HFFc6 (cell line): ENCODE measurements around the gene PIAS4. TPM values are rescaled to one million over a fixed set of nuclear protein-coding genes. Genes with fewer than 3 reads are reported as not detected.

Source experiments
- DNase-seq: peaks from one replicate; pipeline ENCODE4 v3.0.0-alpha.2; 2018
- H3K27ac Mint-ChIP-seq: 2 replicates; pipeline ENCODE4 v1.8.0; 2020; ENCODE audit warnings: mild to moderate bottlenecking, mixed read lengths
- H3K27me3 Mint-ChIP-seq: 2 replicates; pipeline ENCODE4 v1.8.0; 2021; ENCODE audit warnings: mild to moderate bottlenecking, moderate library complexity, mixed read lengths; ENCODE audit not compliant: insufficient read depth
- H3K36me3 Mint-ChIP-seq: 2 replicates; pipeline ENCODE4 v1.8.0; 2021; ENCODE audit warnings: low read depth, mixed read lengths
- H3K4me1 Mint-ChIP-seq: 2 replicates; pipeline ENCODE4 v1.8.0; 2020; ENCODE audit warnings: low read depth, mixed read lengths
- H3K4me3 Mint-ChIP-seq: 2 replicates; pipeline ENCODE4 v1.8.0; 2020; ENCODE audit warnings: mild to moderate bottlenecking, moderate library complexity, mixed read lengths
- H3K9me3 Mint-ChIP-seq: 2 replicates; pipeline ENCODE4 v1.8.0; 2020; ENCODE audit warnings: mild to moderate bottlenecking, mixed read lengths
- total RNA-seq, 6 experiments: library from RNA; stranded (reverse); fragmentation: NEBNext Ultra II Directional; extraction: Animal tissue kit (Norgen Biotek cat#: 25700); gene quantifications; 2 replicates in 1 of 6; 3 replicates in 5 of 6; pipeline ENCODE4 v1.2.3, GENCODE V29; 2021
- TF ChIP-seq, protein P1 (sequence below): fragments of 200-600 bp; sonication (generic); IDR thresholded peaks from 2 replicates; pipeline ENCODE4 v1.5.0; 2021; ENCODE audit warnings: antibody characterized with exemption, mild to moderate bottlenecking

PIAS4 gene
- total RNA-seq, 6 experiments from 2014 or later: 20.0 to 26.0 (median 23.3) TPM

DNA sequence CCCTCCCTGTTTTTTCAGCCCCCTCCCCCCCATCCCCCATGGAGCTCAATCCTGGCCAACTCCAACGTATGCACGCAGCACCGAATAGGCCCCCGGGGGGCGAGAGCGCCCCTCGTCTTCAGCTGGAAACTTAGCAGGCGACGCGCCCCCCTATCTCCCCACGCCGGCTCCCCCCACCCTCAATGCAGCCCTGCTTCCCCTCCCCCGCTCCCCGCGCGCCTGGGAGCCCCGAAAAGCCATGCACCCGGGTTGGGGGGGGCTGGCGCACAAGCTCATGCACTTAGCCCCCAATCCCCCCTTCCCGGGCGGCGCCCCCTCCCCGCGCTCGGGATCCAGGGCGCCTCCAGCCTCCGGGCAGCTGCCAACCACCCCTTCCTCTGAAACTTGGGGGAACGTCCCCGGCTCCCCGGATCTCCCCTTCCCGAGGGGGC is 58.7 kb downstream of the PIAS4 start:
- Mint-ChIP-seq H3K36me3 (no peaks in the 10 kb centered on the region), H3K9me3 (no peaks in the 10 kb centered on the region), H3K27ac (no peak overlapping the region), H3K4me3 (peak overlapping the region; percentile 47), H3K27me3 (peaks cover 2% of the 10 kb centered on the region), H3K4me1 (peaks cover 11% of the 10 kb centered on the region)
- TF ChIP-seq, protein P1, sequence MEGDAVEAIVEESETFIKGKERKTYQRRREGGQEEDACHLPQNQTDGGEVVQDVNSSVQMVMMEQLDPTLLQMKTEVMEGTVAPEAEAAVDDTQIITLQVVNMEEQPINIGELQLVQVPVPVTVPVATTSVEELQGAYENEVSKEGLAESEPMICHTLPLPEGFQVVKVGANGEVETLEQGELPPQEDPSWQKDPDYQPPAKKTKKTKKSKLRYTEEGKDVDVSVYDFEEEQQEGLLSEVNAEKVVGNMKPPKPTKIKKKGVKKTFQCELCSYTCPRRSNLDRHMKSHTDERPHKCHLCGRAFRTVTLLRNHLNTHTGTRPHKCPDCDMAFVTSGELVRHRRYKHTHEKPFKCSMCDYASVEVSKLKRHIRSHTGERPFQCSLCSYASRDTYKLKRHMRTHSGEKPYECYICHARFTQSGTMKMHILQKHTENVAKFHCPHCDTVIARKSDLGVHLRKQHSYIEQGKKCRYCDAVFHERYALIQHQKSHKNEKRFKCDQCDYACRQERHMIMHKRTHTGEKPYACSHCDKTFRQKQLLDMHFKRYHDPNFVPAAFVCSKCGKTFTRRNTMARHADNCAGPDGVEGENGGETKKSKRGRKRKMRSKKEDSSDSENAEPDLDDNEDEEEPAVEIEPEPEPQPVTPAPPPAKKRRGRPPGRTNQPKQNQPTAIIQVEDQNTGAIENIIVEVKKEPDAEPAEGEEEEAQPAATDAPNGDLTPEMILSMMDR: no peak; the same call in 1 of the 2 replicates
- DNase-seq: no peak

DNA sequence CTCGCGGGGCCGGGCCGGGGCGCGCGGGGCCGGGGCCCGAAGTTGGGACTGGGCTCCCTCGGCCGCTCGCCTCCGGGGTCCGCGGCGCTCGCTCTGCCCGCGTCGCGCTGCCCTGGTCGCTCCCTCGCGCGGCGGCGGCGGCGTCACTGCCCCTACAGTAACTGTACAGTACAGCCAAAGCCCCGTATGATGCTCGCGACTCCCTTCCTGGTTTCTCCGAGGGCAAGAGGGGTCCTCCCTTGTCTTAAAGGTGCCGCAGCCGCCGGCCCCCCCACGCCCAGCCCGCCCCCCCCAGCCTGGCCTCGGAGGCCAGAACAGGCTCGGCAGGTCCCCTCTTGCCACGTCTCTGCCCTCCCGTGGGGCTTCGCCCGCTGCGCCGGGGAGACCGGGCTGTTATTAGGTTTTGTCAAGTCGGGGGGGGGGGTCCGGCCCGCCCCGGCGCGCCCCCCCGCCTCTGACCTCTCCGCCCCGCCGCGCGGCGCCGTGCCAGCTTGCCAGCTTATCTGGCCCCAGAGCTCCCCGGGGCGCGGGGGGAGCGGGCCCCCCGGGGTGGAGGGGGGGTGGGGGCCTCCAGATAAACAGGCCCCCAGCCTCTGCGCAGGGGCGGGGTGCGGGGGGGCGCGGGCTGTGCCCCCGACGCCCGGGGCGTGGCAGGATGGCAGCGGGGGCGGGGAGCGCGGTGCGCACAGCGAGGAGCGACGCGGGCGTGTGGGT is 59.3 kb downstream of the PIAS4 start, which contains the start of gene ZBTB7A:
Gene ZBTB7A (minus strand): TSS at position 218 of the 714 bp plus-strand sequence. CDS start 11,667 bp downstream, outside the sequence.
- Mint-ChIP-seq H3K4me3 (peak within 1 kb of the TSS; percentile 81), H3K27me3 (peaks cover 2% of the 10 kb centered on the region), H3K4me1 (peaks cover 11% of the 10 kb centered on the region), H3K9me3 (no peaks in the 10 kb centered on the region), H3K27ac (peak within 1 kb of the TSS; percentile 45; the same call in 1 of the 2 replicates), H3K36me3 (no peaks in the 10 kb centered on the region)
- peak; percentile 67 for DNase-seq
- TF ChIP-seq, protein P1: no peak

DNA sequence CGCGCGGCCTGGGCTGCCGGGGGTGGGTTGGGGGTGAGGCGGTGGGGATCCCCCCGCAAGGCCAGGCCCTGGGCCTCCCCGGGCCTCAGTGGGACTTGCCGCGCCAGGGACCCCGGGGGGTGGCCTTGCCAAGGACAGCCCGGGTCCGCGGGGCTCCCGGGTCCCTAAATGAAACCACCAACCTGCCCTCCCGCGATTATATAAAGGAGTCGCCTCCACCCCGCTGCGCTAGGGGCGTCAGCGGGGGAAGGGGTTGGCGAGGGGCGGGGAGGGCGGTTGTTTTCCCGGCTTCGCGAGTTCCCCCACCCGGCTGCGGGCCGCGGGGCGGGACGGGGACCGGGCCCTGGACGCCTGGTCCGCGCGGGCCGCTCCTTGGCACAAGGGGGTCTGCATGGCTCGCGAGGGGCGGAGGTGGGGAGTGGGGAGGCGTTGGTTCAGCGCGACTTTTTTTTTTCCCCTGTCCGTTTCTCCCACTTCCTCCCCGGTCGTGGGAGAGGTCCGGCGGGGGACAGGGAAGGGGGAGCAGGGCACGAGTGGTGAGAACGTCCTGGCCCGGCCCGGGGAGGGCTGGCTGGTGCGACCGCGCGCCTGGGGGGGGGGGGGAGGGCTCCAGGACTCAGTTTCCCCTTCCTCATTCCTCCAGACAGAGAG is 60.0 kb downstream of the PIAS4 start:
- H3K27me3 Mint-ChIP-seq: peaks cover 2% of the 10 kb centered on the region
- H3K9me3 Mint-ChIP-seq: no peaks in the 10 kb centered on the region
- no peaks in the 10 kb centered on the region for H3K36me3 Mint-ChIP-seq
- TF ChIP-seq, protein P1: peak; percentile 10; the same call in 1 of the 2 replicates
- no peak for DNase-seq
- H3K4me1 Mint-ChIP-seq: peaks cover 11% of the 10 kb centered on the region
- peak overlapping the region; percentile 26; the same call in 1 of the 2 replicates for H3K27ac Mint-ChIP-seq
- H3K4me3 Mint-ChIP-seq: peak overlapping the region; percentile 81

DNA sequence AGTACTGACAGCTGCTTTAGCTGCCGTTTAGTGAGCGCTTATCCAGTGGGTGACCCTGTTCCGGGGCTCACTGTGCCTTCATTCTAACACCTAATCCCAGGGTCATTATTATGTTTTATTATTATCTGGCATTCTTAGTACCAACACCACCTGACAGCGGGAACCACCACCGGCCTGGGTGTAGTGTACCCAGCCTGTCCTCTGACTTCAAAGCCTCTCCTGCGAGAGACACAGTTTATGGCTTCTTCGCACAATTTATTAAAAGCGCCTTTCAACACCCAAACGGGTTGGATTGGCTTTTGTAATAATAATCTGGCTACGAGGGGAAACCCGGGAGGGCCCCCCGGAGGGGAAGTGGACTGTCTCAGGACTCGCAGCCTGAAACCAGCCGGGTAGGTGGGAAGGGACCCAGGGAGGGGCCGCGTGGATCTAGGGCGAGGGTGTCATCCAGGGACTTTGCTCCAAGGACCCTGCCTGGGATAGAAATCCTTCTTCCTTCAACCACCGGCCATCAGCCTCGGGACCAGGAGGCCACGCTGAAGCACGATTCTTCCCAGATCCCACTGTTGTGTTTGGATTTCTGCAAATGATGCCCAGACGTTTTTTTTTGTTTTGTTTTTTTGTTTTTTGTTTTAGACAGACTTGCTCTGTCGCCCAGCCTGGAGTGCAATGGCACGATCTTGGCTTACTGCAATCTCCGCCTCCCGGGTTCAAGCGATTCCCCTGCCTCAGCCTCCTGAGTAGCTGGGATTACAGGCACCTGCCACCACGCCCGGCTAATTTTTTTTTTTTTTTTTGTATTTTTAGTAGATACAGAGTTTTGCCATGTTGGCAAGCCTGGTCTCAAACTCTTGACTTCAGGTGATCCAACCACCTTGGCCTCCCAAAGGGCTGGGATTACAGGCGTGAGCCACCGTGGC is 60.8 kb downstream of the PIAS4 start:
- no peak for DNase-seq
- peak overlapping the region; percentile 81 for H3K4me3 Mint-ChIP-seq
- no peaks in the 10 kb centered on the region for H3K36me3 Mint-ChIP-seq
- TF ChIP-seq, protein P1: no peak
- H3K4me1 Mint-ChIP-seq: peaks cover 11% of the 10 kb centered on the region
- no peaks in the 10 kb centered on the region for H3K9me3 Mint-ChIP-seq
- peaks cover 2% of the 10 kb centered on the region for H3K27me3 Mint-ChIP-seq
- peak overlapping the region; percentile 26; the same call in 1 of the 2 replicates for H3K27ac Mint-ChIP-seq

DNA sequence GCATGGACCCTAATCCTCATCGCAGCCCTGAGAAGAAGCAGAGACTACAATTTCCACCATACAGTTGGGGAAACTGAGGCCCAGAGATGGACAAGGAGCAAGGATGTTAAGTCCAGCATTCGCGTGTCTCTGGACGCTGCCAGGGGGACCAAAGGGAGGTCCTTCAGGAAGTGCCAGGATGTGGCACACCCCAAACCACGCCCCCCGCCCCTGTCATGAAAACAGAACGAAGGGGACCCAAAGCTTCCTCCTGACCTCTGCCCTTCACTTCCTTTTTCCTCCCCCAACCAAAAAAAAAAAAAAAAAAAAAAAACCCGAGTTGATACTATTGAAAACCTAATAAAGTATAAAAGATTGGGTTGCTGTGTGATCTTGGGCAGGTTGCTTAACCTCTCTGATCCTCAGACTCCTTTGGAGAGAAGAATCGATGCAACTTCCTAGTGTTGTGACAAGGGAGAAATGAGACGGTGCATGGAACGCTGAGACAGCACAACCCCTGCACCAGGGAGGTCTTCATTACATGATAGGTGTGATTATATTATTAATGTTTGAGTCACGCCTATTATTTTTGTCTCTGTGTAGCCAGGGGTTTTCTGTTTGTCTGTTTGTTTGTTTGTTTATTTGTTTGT is 61.9 kb downstream of the PIAS4 start:
- H3K27me3 Mint-ChIP-seq: peaks cover 2% of the 10 kb centered on the region
- peaks cover 6% of the 10 kb centered on the region; the same call in 1 of the 2 replicates for H3K4me1 Mint-ChIP-seq
- no peaks in the 10 kb centered on the region for H3K9me3 Mint-ChIP-seq
- no peak overlapping the region for H3K27ac Mint-ChIP-seq
- TF ChIP-seq, protein P1: no peak
- no peaks in the 10 kb centered on the region for H3K36me3 Mint-ChIP-seq
- no peak overlapping the region for H3K4me3 Mint-ChIP-seq
- no peak for DNase-seq
